ENCODE measurements around the gene COG4.

COG4 gene

GRCh38 chr16:70510216-70510615, 13.1 kb downstream of the COG4 start:
- no peak overlapping the region for H3K9ac ChIP-seq (ENCODE audit: low read depth in 1 of 2, low read length in 2 of 2)
- no peak overlapping the region for H3K4me3 ChIP-seq (ENCODE audit: low read length in 2 of 2)
- no peak overlapping the region for H3K27ac ChIP-seq (ENCODE audit: low read depth in 2 of 2, low read length in 2 of 2)
- H3K27me3 ChIP-seq (ENCODE audit: control insufficient read depth in 2 of 2, insufficient read depth in 2 of 2, low read length in 2 of 2), result no peaks in the 10 kb centered on the region
- H3K36me3 ChIP-seq (ENCODE audit: control insufficient read depth in 2 of 2, insufficient read depth in 2 of 2, low read length in 2 of 2), result peaks cover 63 to 66% of the 10 kb centered on the region in 2 donors
- no peaks in the 10 kb centered on the region for H3K9me3 ChIP-seq (ENCODE audit: control insufficient read depth in 2 of 2, low read length in 2 of 2)
- H3K4me1 ChIP-seq (ENCODE audit: control insufficient read depth in 2 of 2, insufficient read depth in 2 of 2, low read length in 2 of 2), result no peaks in the 10 kb centered on the region

- no peak overlapping the region for H3K27ac ChIP-seq (ENCODE audit: low read depth in 2 of 2, low read length in 2 of 2)
- H3K9me3 ChIP-seq (ENCODE audit: control insufficient read depth in 2 of 2, low read length in 2 of 2), result no peaks in the 10 kb centered on the region
- H3K27me3 ChIP-seq (ENCODE audit: control insufficient read depth in 2 of 2, insufficient read depth in 2 of 2, low read length in 2 of 2), result no peaks in the 10 kb centered on the region
- peaks cover 54 to 63% of the 10 kb centered on the region in 2 donors for H3K36me3 ChIP-seq (ENCODE audit: control insufficient read depth in 2 of 2, insufficient read depth in 2 of 2, low read length in 2 of 2)
- no peak overlapping the region for H3K4me3 ChIP-seq (ENCODE audit: low read length in 2 of 2)
- H3K9ac ChIP-seq (ENCODE audit: low read depth in 1 of 2, low read length in 2 of 2), result no peak overlapping the region
- no peaks in the 10 kb centered on the region for H3K4me1 ChIP-seq (ENCODE audit: control insufficient read depth in 2 of 2, insufficient read depth in 2 of 2, low read length in 2 of 2)
Measured at GRCh38 chr16:70508752-70509151, 14.6 kb downstream of the COG4 start.

- peaks cover 56 to 65% of the 10 kb centered on the region in 2 donors for H3K36me3 ChIP-seq (ENCODE audit: control insufficient read depth in 2 of 2, insufficient read depth in 2 of 2, low read length in 2 of 2)
- no peaks in the 10 kb centered on the region for H3K9me3 ChIP-seq (ENCODE audit: control insufficient read depth in 2 of 2, low read length in 2 of 2)
- no peak overlapping the region for H3K27ac ChIP-seq (ENCODE audit: low read depth in 2 of 2, low read length in 2 of 2)
- H3K4me3 ChIP-seq (ENCODE audit: low read length in 2 of 2), result no peak overlapping the region
- H3K4me1 ChIP-seq (ENCODE audit: control insufficient read depth in 2 of 2, insufficient read depth in 2 of 2, low read length in 2 of 2), result no peaks in the 10 kb centered on the region
- no peaks in the 10 kb centered on the region for H3K27me3 ChIP-seq (ENCODE audit: control insufficient read depth in 2 of 2, insufficient read depth in 2 of 2, low read length in 2 of 2)
- no peak overlapping the region for H3K9ac ChIP-seq (ENCODE audit: low read depth in 1 of 2, low read length in 2 of 2)
Measured at GRCh38 chr16:70496513-70496912, 26.8 kb downstream of the COG4 start.

- no peaks in the 10 kb centered on the region for H3K9me3 ChIP-seq (ENCODE audit: control insufficient read depth in 2 of 2, low read length in 2 of 2)
- H3K27ac ChIP-seq (ENCODE audit: low read depth in 2 of 2, low read length in 2 of 2), result no peak overlapping the region
- H3K36me3 ChIP-seq (ENCODE audit: control insufficient read depth in 2 of 2, insufficient read depth in 2 of 2, low read length in 2 of 2), result peaks cover 51 to 61% of the 10 kb centered on the region in 2 donors
- no peak overlapping the region for H3K4me3 ChIP-seq (ENCODE audit: low read length in 2 of 2)
- H3K4me1 ChIP-seq (ENCODE audit: control insufficient read depth in 2 of 2, insufficient read depth in 2 of 2, low read length in 2 of 2), result no peaks in the 10 kb centered on the region
- no peaks in the 10 kb centered on the region for H3K27me3 ChIP-seq (ENCODE audit: control insufficient read depth in 2 of 2, insufficient read depth in 2 of 2, low read length in 2 of 2)
- no peak overlapping the region for H3K9ac ChIP-seq (ENCODE audit: low read depth in 1 of 2, low read length in 2 of 2)
Measured at GRCh38 chr16:70495425-70496182, 27.8 kb downstream of the COG4 start.

GRCh38 chr16:70494777-70495176, 28.6 kb downstream of the COG4 start:
- Histone ChIP-seq H3K9ac (ENCODE audit: low read depth in 1 of 2, low read length in 2 of 2) (no peak overlapping the region), H3K4me3 (ENCODE audit: low read length in 2 of 2) (no peak overlapping the region), H3K9me3 (ENCODE audit: control insufficient read depth in 2 of 2, low read length in 2 of 2) (no peaks in the 10 kb centered on the region), H3K36me3 (ENCODE audit: control insufficient read depth in 2 of 2, insufficient read depth in 2 of 2, low read length in 2 of 2) (peaks cover 55 to 66% of the 10 kb centered on the region in 2 donors), H3K4me1 (ENCODE audit: control insufficient read depth in 2 of 2, insufficient read depth in 2 of 2, low read length in 2 of 2) (no peaks in the 10 kb centered on the region), H3K27ac (ENCODE audit: low read depth in 2 of 2, low read length in 2 of 2) (no peak overlapping the region), H3K27me3 (ENCODE audit: control insufficient read depth in 2 of 2, insufficient read depth in 2 of 2, low read length in 2 of 2) (no peaks in the 10 kb centered on the region)

GRCh38 chr16:70494202-70494770, 29.1 kb downstream of the COG4 start:
- H3K4me1 ChIP-seq (ENCODE audit: control insufficient read depth in 2 of 2, insufficient read depth in 2 of 2, low read length in 2 of 2), result no peaks in the 10 kb centered on the region
- no peak overlapping the region for H3K9ac ChIP-seq (ENCODE audit: low read depth in 1 of 2, low read length in 2 of 2)
- no peaks in the 10 kb centered on the region for H3K9me3 ChIP-seq (ENCODE audit: control insufficient read depth in 2 of 2, low read length in 2 of 2)
- H3K27me3 ChIP-seq (ENCODE audit: control insufficient read depth in 2 of 2, insufficient read depth in 2 of 2, low read length in 2 of 2), result no peaks in the 10 kb centered on the region
- H3K27ac ChIP-seq (ENCODE audit: low read depth in 2 of 2, low read length in 2 of 2), result no peak overlapping the region
- no peak overlapping the region for H3K4me3 ChIP-seq (ENCODE audit: low read length in 2 of 2)
- peaks cover 55 to 69% of the 10 kb centered on the region in 2 donors for H3K36me3 ChIP-seq (ENCODE audit: control insufficient read depth in 2 of 2, insufficient read depth in 2 of 2, low read length in 2 of 2)

GRCh38 chr16:70493802-70494201, 29.6 kb downstream of the COG4 start:
- Histone ChIP-seq H3K36me3 (ENCODE audit: control insufficient read depth in 2 of 2, insufficient read depth in 2 of 2, low read length in 2 of 2) (peaks cover 53 to 66% of the 10 kb centered on the region in 2 donors), H3K4me3 (ENCODE audit: low read length in 2 of 2) (no peak overlapping the region), H3K9me3 (ENCODE audit: control insufficient read depth in 2 of 2, low read length in 2 of 2) (no peaks in the 10 kb centered on the region), H3K9ac (ENCODE audit: low read depth in 1 of 2, low read length in 2 of 2) (no peak overlapping the region), H3K27ac (ENCODE audit: low read depth in 2 of 2, low read length in 2 of 2) (no peak overlapping the region), H3K4me1 (ENCODE audit: control insufficient read depth in 2 of 2, insufficient read depth in 2 of 2, low read length in 2 of 2) (no peaks in the 10 kb centered on the region), H3K27me3 (ENCODE audit: control insufficient read depth in 2 of 2, insufficient read depth in 2 of 2, low read length in 2 of 2) (no peaks in the 10 kb centered on the region)

- Histone ChIP-seq H3K36me3 (ENCODE audit: control insufficient read depth in 2 of 2, insufficient read depth in 2 of 2, low read length in 2 of 2) (peaks cover 29 to 46% of the 10 kb centered on the region in 2 donors), H3K9me3 (ENCODE audit: control insufficient read depth in 2 of 2, low read length in 2 of 2) (no peaks in the 10 kb centered on the region)
Measured at GRCh38 chr16:70490261-70490660, 33.1 kb downstream of the COG4 start.

GRCh38 chr16:70484867-70485266, 38.5 kb downstream of the COG4 start:
- Histone ChIP-seq H3K4me3 (ENCODE audit: low read length in 2 of 2) (no peak overlapping the region), H3K36me3 (ENCODE audit: control insufficient read depth in 2 of 2, insufficient read depth in 2 of 2, low read length in 2 of 2) (peaks cover 43 to 56% of the 10 kb centered on the region in 2 donors)

More at GRCh38 chr16:70490261-70490660, 33.1 kb downstream of the COG4 start:
- Histone ChIP-seq H3K27ac (ENCODE audit: low read depth in 2 of 2, low read length in 2 of 2) (no peak overlapping the region), H3K4me3 (ENCODE audit: low read length in 2 of 2) (no peak overlapping the region), H3K4me1 (ENCODE audit: control insufficient read depth in 2 of 2, insufficient read depth in 2 of 2, low read length in 2 of 2) (no peaks in the 10 kb centered on the region), H3K9ac (ENCODE audit: low read depth in 1 of 2, low read length in 2 of 2) (no peak overlapping the region), H3K27me3 (ENCODE audit: control insufficient read depth in 2 of 2, insufficient read depth in 2 of 2, low read length in 2 of 2) (no peaks in the 10 kb centered on the region)

GRCh38 chr16:70483426-70483825, 39.9 kb downstream of the COG4 start:
- Histone ChIP-seq H3K9me3 (ENCODE audit: control insufficient read depth in 2 of 2, low read length in 2 of 2) (no peaks in the 10 kb centered on the region), H3K9ac (ENCODE audit: low read depth in 1 of 2, low read length in 2 of 2) (no peak overlapping the region), H3K36me3 (ENCODE audit: control insufficient read depth in 2 of 2, insufficient read depth in 2 of 2, low read length in 2 of 2) (peaks cover 52 to 65% of the 10 kb centered on the region in 2 donors), H3K27me3 (ENCODE audit: control insufficient read depth in 2 of 2, insufficient read depth in 2 of 2, low read length in 2 of 2) (no peaks in the 10 kb centered on the region), H3K4me3 (ENCODE audit: low read length in 2 of 2) (no peak overlapping the region), H3K27ac (ENCODE audit: low read depth in 2 of 2, low read length in 2 of 2) (no peak overlapping the region), H3K4me1 (ENCODE audit: control insufficient read depth in 2 of 2, insufficient read depth in 2 of 2, low read length in 2 of 2) (no peaks in the 10 kb centered on the region)

More at GRCh38 chr16:70484867-70485266, 38.5 kb downstream of the COG4 start:
- Histone ChIP-seq H3K4me1 (ENCODE audit: control insufficient read depth in 2 of 2, insufficient read depth in 2 of 2, low read length in 2 of 2) (no peaks in the 10 kb centered on the region), H3K9ac (ENCODE audit: low read depth in 1 of 2, low read length in 2 of 2) (no peak overlapping the region), H3K27ac (ENCODE audit: low read depth in 2 of 2, low read length in 2 of 2) (no peak overlapping the region), H3K27me3 (ENCODE audit: control insufficient read depth in 2 of 2, insufficient read depth in 2 of 2, low read length in 2 of 2) (no peaks in the 10 kb centered on the region), H3K9me3 (ENCODE audit: control insufficient read depth in 2 of 2, low read length in 2 of 2) (no peaks in the 10 kb centered on the region)

All from mucosa of rectum (tissue), 2 donors.